ENCODE results near the gene RFNG.

RFNG gene

GRCh38 chr17:82006468-82007227 is 45.0 kb downstream of the RFNG start:
- TF ChIP-seq CTCF (IDR thresholded peaks at IDR 0.05) = no peak

GRCh38 chr17:82005701-82006348 is 45.8 kb downstream of the RFNG start:
- no peak for TF ChIP-seq CTCF (IDR thresholded peaks at IDR 0.05)

GRCh38 chr17:82004517-82005455 is 46.8 kb downstream of the RFNG start:
- no peak for TF ChIP-seq CTCF (IDR thresholded peaks at IDR 0.05)

GRCh38 chr17:82003411-82004381 is 47.9 kb downstream of the RFNG start:
- TF ChIP-seq CTCF (IDR thresholded peaks at IDR 0.05) = no peak

- no peak for TF ChIP-seq CTCF (IDR thresholded peaks at IDR 0.05)
Observed at GRCh38 chr17:82001571-82002056, 50.0 kb downstream of the RFNG start.

DNA sequence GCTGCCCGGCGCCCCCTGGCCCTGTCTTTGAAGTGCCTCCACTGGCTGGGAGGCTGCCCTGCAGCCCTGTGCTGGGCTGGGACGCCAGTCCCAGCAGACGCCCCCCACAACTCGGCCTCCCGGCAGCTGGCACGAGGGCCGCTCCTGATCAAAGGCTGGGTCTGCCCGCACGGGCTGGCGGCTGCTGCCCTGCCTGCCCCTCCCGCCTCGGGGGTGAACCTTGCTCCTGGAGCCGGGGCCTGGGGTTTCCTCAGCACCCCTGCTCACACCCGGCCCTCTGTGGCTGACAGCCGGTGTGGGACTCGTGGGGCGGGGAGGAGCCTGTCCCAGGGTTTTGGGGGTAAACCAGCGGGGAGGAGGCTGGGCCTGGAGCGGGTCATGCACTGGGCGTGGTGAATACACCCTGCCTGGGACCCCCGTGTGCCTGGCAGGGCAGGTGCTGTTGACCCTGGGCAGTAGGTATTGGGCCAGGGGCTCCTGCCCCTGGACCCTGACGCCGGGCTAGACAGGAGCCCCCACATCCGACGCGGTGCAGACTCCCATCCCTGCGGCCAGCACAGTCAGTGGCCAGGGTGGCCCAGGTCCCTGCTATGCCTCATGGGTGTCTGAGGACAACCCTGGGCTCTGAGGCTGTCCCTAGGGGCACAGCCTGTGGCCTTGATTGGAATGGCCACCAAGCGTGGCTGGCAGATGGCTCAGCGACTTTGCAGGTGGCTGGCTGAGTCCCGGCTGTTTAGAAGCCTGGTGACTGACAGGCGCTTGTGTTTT is 50.6 kb downstream of the RFNG start:
- TF ChIP-seq CTCF (IDR thresholded peaks at IDR 0.05) = no peak

Measured in LNCAP (cell line).